H1 (cell line): ENCODE results near the gene DUSP7. TPM values are rescaled to one million over a fixed set of nuclear protein-coding genes. Genes with fewer than 3 reads are reported as not detected.

Source experiments
- ASH2L ChIP-seq: fragments of 200-600, 300-600 bp; sonication (generic); IDR thresholded peaks from one replicate; pipeline ENCODE4 v1.7.1; 2017; ENCODE audit warnings: low read length
- polyA plus RNA-seq, 7 experiments: library from polyadenylated mRNA; depleted of rRNA in 3 of 7; stranded (reverse) in 5 of 7; unstranded in 2 of 7; fragments of >200 nt in 5 of 7; fragments of 200-250 nt in 2 of 7; gene quantifications; 1 replicate in 5 of 7; 2 replicates in 1 of 7; 4 replicates in 1 of 7; pipeline versions ENCODE4 v1.2.1 to v1.2.3, GENCODE V29; 2011 to 2013; ENCODE audit warnings: missing spikeins in 2 of 7, mixed read lengths in 2 of 7
- total RNA-seq: library from RNA; stranded (reverse); fragmentation: NEBNext Ultra II Directional; extraction: Animal tissue kit (Norgen Biotek cat#: 25700); gene quantifications from 2 replicates; pipeline ENCODE4 v1.2.1, GENCODE V29; 2021

The DUSP7 gene
- total and polyA plus RNA-seq, 2 of the 8 experiments (the other 6 are each of a cell fraction or from before 2014, with no cell fraction given): 19.4 to 24.9 TPM

- no peak for TF ChIP-seq ASH2L
Measured at GRCh38 chr3:52039846-52040245, 16.5 kb downstream of the DUSP7 start (continued).
